Effector CD8-positive, alpha-beta T cell (primary cell): ENCODE data around the gene CPT1B.
A peak's percentile ranks its signal among the peaks of the same experiment; 100 is the strongest.

Experiments
- DNase-seq: peaks from one replicate; lab custom pipeline; 2025; lab: John Stamatoyannopoulos, UW

CPT1B gene

GRCh38 chr22:50569896-50570535, 8.2 kb downstream of the CPT1B start:
- no peak for DNase-seq

- DNase-seq = no peak
Observed at GRCh38 chr22:50569041-50569459, 9.2 kb downstream of the CPT1B start.

- no peak for DNase-seq
Observed at GRCh38 chr22:50568626-50569025, 9.6 kb downstream of the CPT1B start.

GRCh38 chr22:50567721-50568252, 10.4 kb downstream of the CPT1B start:
- DNase-seq = no peak

- DNase-seq = no peak
Observed at GRCh38 chr22:50564289-50564688, 13.9 kb downstream of the CPT1B start.

GRCh38 chr22:50563413-50564160, 14.6 kb downstream of the CPT1B start:
- no peak for DNase-seq

GRCh38 chr22:50562523-50563412, 15.5 kb downstream of the CPT1B start, which contains the start of gene SYCE3:
Gene SYCE3 (minus strand): TSS chr22:50562919. CDS start chr22:50556405, 6,514 bp downstream.
- peak; percentile 96 for DNase-seq

GRCh38 chr22:50561401-50562358, 16.5 kb downstream of the CPT1B start:
- no peak for DNase-seq

GRCh38 chr22:50560034-50560433, 18.2 kb downstream of the CPT1B start:
- no peak for DNase-seq

- no peak for DNase-seq
Observed at GRCh38 chr22:50556703-50557102, 21.5 kb downstream of the CPT1B start.

GRCh38 chr22:50553310-50553709, 24.9 kb downstream of the CPT1B start:
- no peak for DNase-seq

- DNase-seq = no peak
Observed at GRCh38 chr22:50551160-50551752, 27.0 kb downstream of the CPT1B start.

GRCh38 chr22:50550395-50550794, 27.8 kb downstream of the CPT1B start:
- no peak for DNase-seq

- no peak for DNase-seq
Observed at GRCh38 chr22:50548921-50549790, 29.1 kb downstream of the CPT1B start.

GRCh38 chr22:50548040-50548920, 29.9 kb downstream of the CPT1B start:
- peak; percentile 28 for DNase-seq

GRCh38 chr22:50547263-50547985, 30.8 kb downstream of the CPT1B start:
- DNase-seq = no peak

- no peak for DNase-seq
Observed at GRCh38 chr22:50546326-50547262, 31.6 kb downstream of the CPT1B start.
